Stimulated activated CD4-positive, alpha-beta T cell treated with anti-CD3 and anti-CD28 coated beads, Interleukin-2, amount 100 ng/mL, for 48 hours (primary cell): ENCODE results near the gene PDE6C.

Experiments used
- DNase-seq, 2 donors: peaks; one replicate each; pipeline ENCODE4 v3.0.0-alpha.2; 2020

The PDE6C gene

GRCh38 chr10:93612311-93612710 lies at the start of gene PDE6C:
Gene PDE6C (plus strand): TSS chr10:93612537. CDS start chr10:93612726, 189 bp downstream.
- no peak for DNase-seq

GRCh38 chr10:93565446-93565845 lies 46.9 kb upstream of the PDE6C start:
- no peak for DNase-seq

- DNase-seq, result no peak
Measured at GRCh38 chr10:93566435-93567276, 45.7 kb upstream of the PDE6C start, which contains the start of gene FFAR4. Gene FFAR4 (plus strand): TSS chr10:93566665. CDS start chr10:93566721, 56 bp downstream.

- DNase-seq, result no peak
Measured at GRCh38 chr10:93567277-93568104, 44.8 kb upstream of the PDE6C start.

- DNase-seq, result no peak
Measured at GRCh38 chr10:93568105-93568390, 44.3 kb upstream of the PDE6C start.

- no peak for DNase-seq
Measured at GRCh38 chr10:93570383-93570782, 42.0 kb upstream of the PDE6C start.

- DNase-seq, result no peak
Measured at GRCh38 chr10:93572606-93573005, 39.7 kb upstream of the PDE6C start.

- no peak for DNase-seq
Measured at GRCh38 chr10:93573051-93573909, 39.1 kb upstream of the PDE6C start.

- DNase-seq, result no peak
Measured at GRCh38 chr10:93573924-93574323, 38.4 kb upstream of the PDE6C start.

GRCh38 chr10:93576888-93577287 lies 35.4 kb upstream of the PDE6C start:
- DNase-seq, result no peak

GRCh38 chr10:93577565-93577964 lies 34.8 kb upstream of the PDE6C start:
- no peak for DNase-seq

- DNase-seq, result no peak
Measured at GRCh38 chr10:93579089-93579488, 33.2 kb upstream of the PDE6C start.

GRCh38 chr10:93579985-93580711 lies 32.2 kb upstream of the PDE6C start:
- DNase-seq, result no peak

- DNase-seq, result no peak
Measured at GRCh38 chr10:93580828-93581227, 31.5 kb upstream of the PDE6C start.

GRCh38 chr10:93584445-93584844 lies 27.9 kb upstream of the PDE6C start:
- DNase-seq, result no peak

- no peak for DNase-seq
Measured at GRCh38 chr10:93589648-93590562, 22.4 kb upstream of the PDE6C start.

- DNase-seq, result no peak
Measured at GRCh38 chr10:93590638-93591037, 21.7 kb upstream of the PDE6C start.

GRCh38 chr10:93591065-93591808 lies 21.1 kb upstream of the PDE6C start:
- no peak for DNase-seq

- no peak for DNase-seq
Measured at GRCh38 chr10:93593254-93593653, 19.1 kb upstream of the PDE6C start.

- no peak for DNase-seq
Measured at GRCh38 chr10:93593749-93594148, 18.6 kb upstream of the PDE6C start.

- no peak for DNase-seq
Measured at GRCh38 chr10:93594518-93594917, 17.8 kb upstream of the PDE6C start.
